ENCODE results near the gene TNF.

Gene TNF

GRCh38 chr6:31575335-31575901 lies at the start of gene TNF:
Gene TNF, plus strand, starts transcription at chr6:31575565. Its CDS starts 177 bp downstream, at chr6:31575742.
- DNase-seq, result peak; percentile 90

- no peak for DNase-seq
Measured at GRCh38 chr6:31525932-31526591, 49.3 kb upstream of the TNF start.

GRCh38 chr6:31528307-31528777 lies 47.0 kb upstream of the TNF start:
- DNase-seq, result no peak

GRCh38 chr6:31528821-31529328 lies 46.5 kb upstream of the TNF start, which contains the start of gene MCCD1:
Gene MCCD1, plus strand, starts transcription at chr6:31528962. Its CDS starts 53 bp downstream, at chr6:31529015.
- no peak for DNase-seq

- DNase-seq, result no peak
Measured at GRCh38 chr6:31529329-31530150, 45.8 kb upstream of the TNF start.

- no peak for DNase-seq
Measured at GRCh38 chr6:31530659-31531058, 44.7 kb upstream of the TNF start.

- no peak for DNase-seq
Measured at GRCh38 chr6:31531162-31531561, 44.2 kb upstream of the TNF start.

GRCh38 chr6:31531771-31532643 lies 43.4 kb upstream of the TNF start:
- no peak for DNase-seq

GRCh38 chr6:31532644-31533454 lies 42.5 kb upstream of the TNF start:
- no peak for DNase-seq

GRCh38 chr6:31533455-31533841 lies 41.9 kb upstream of the TNF start:
- no peak for DNase-seq

- DNase-seq, result no peak
Measured at GRCh38 chr6:31534011-31534410, 41.4 kb upstream of the TNF start.

- DNase-seq, result no peak
Measured at GRCh38 chr6:31534521-31535040, 40.8 kb upstream of the TNF start.

- no peak for DNase-seq
Measured at GRCh38 chr6:31535538-31536324, 39.6 kb upstream of the TNF start.

GRCh38 chr6:31538805-31539400 lies 36.5 kb upstream of the TNF start:
- no peak for DNase-seq

- no peak for DNase-seq
Measured at GRCh38 chr6:31540640-31541039, 34.7 kb upstream of the TNF start.

GRCh38 chr6:31541059-31541657 lies 34.2 kb upstream of the TNF start:
- peak; percentile 67 for DNase-seq

GRCh38 chr6:31541658-31542521 lies 33.5 kb upstream of the TNF start, which contains the start of gene DDX39B:
Gene DDX39B, minus strand, starts transcription at chr6:31542003. Its CDS starts 1,471 bp downstream, at chr6:31540532.
- DNase-seq, result peak; percentile 96

- DNase-seq, result no peak
Measured at GRCh38 chr6:31543639-31544038, 31.7 kb upstream of the TNF start.

- no peak for DNase-seq
Measured at GRCh38 chr6:31544676-31545075, 30.7 kb upstream of the TNF start.

All from stimulated activated CD4-positive, alpha-beta T cell treated with anti-CD3 and anti-CD28 coated beads, Interleukin-4, amount 100 ng/mL, for 24 hours (primary cell).